GM21447 (cell line): Measurements from ENCODE around the gene ASL.
"Not testable (repeated sequence)": the region's sequence is repeated elsewhere in the genome, so short reads cannot be mapped to it uniquely, and the experiment has no call there.

Experiments
- ATAC-seq: cut with Tn5 transposase; IDR thresholded peaks from one replicate; pipeline ENCODE4 v1.9.1; 2021; ENCODE audit not compliant: unreplicated experiment

The ASL gene

GRCh38 chr7:66075590-66076461, at the start of gene ASL:
Gene ASL, plus strand, starts transcription at chr7:66075819. Its CDS starts 263 bp downstream, at chr7:66076082.
- ATAC-seq: peak; percentile 96

GRCh38 chr7:66028342-66028741, 47.3 kb upstream of the ASL start:
- not testable (repeated sequence) for ATAC-seq

- ATAC-seq: no peak
Measured at GRCh38 chr7:66033471-66034385, 41.9 kb upstream of the ASL start.

- ATAC-seq: not testable (repeated sequence)
Measured at GRCh38 chr7:66034436-66035010, 41.1 kb upstream of the ASL start.

- ATAC-seq: no peak
Measured at GRCh38 chr7:66036382-66036781, 39.2 kb upstream of the ASL start.

- no peak for ATAC-seq
Measured at GRCh38 chr7:66036788-66037187, 38.8 kb upstream of the ASL start.

GRCh38 chr7:66039094-66039670, 36.4 kb upstream of the ASL start:
- ATAC-seq: no peak

GRCh38 chr7:66043681-66044497, 31.7 kb upstream of the ASL start:
- peak; percentile 68 for ATAC-seq

GRCh38 chr7:66044498-66044854, 31.1 kb upstream of the ASL start:
- not testable (repeated sequence) for ATAC-seq

- ATAC-seq: no peak
Measured at GRCh38 chr7:66047426-66047825, 28.2 kb upstream of the ASL start.

GRCh38 chr7:66049886-66050285, 25.7 kb upstream of the ASL start:
- not testable (repeated sequence) for ATAC-seq

GRCh38 chr7:66050337-66050957, 25.2 kb upstream of the ASL start:
- no peak for ATAC-seq

- no peak for ATAC-seq
Measured at GRCh38 chr7:66050990-66051448, 24.6 kb upstream of the ASL start.

- ATAC-seq: no peak
Measured at GRCh38 chr7:66052447-66052846, 23.2 kb upstream of the ASL start.

- ATAC-seq: no peak
Measured at GRCh38 chr7:66054063-66054462, 21.6 kb upstream of the ASL start.

GRCh38 chr7:66055321-66055956, 20.2 kb upstream of the ASL start:
- peak; percentile 82 for ATAC-seq

GRCh38 chr7:66060796-66061195, 14.8 kb upstream of the ASL start:
- no peak for ATAC-seq

- ATAC-seq: no peak
Measured at GRCh38 chr7:66069732-66070131, 5.9 kb upstream of the ASL start.

GRCh38 chr7:66070222-66070621, 5.4 kb upstream of the ASL start:
- ATAC-seq: no peak
